ENCODE results near the gene CLDN6.

CLDN6 gene

DNA sequence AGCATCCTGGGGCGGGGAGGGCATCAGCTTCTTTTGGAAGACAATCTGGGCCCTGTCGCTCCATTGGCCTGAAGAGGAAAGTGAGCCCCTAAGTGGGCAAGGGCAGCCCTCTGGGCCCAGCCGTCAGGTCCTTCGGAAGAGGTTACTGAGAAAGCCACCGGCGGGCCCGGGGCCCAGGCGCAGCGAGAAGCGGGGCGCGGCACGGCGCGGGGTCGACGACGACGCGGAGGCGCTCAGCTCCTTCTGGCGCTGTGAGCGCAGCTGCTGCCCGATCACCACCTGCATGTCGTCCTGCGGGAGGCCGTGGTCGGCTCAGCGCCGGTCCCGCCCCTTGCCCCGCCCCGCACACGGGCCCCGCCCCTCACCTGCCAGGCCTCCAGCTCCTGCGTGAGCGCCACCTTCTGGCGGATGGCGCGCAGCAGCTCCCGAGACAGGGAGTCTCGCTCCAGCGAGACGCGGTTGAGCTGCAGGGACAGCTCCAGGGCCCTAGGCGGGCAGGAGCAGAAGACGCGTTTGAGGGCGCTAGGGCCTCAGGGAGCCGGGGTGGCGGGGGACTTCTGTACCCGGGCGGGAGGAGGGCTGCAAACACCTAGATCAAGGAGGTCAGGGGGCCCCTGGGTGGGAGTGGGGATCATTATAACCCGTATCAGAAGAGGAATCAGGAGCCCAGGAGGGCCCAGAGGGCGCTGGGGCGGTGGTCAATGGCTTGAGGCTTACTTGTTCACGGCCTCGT is 10.2 kb upstream of the CLDN6 start:
- DNase-seq (ENCODE audit: low spot score), result peak; percentile 79

DNA sequence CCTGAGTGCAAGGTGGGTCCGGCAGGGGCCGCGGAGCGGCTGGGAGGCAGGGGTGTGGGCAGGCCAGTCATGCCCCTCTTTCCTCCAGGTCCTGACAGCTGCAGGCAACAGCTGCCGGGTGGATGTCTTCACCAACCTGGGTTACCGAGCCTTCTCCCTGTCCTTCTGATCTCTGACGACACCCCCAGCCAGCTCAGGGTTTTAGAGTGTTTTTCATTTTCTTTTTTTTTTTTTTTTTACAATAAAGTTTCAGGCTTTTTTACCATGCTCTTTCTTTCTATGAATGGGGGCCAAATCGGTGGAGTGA is 9.5 kb upstream of the CLDN6 start:
- no peak for DNase-seq (ENCODE audit: low spot score)

DNA sequence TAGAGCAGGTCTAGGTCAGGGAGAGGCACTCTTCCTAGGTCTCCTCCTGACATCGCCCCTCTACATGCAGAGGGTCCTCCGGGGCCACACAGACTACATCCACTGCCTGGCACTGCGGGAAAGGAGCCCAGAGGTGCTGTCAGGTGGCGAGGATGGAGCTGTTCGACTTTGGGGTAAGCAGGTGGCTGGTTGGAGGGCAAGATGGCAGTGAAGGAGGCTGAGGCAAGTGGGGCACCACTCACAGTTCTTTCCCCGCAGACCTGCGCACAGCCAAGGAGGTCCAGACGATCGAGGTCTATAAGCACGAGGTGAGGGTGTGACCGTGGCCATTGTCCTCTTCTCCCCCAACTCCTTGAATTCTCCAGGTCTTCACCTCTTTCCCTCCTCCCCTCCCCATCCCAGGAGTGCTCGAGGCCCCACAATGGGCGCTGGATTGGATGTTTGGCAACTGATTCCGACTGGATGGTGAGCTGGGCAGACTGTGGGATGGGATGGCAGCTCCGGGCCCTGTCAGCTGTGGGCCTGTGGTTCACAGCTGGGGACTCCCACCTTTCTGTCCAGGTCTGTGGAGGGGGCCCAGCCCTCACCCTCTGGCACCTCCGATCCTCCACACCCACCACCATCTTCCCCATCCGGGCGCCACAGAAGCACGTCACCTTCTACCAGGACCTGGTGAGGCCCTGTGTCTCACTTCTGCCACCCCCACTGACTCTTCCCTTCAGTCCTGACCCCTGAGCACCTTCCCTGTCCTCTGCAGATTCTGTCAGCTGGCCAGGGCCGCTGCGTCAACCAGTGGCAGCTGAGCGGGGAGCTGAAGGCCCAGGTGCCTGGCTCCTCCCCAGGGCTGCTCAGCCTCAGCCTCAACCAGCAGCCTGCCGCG is 8.9 kb upstream of the CLDN6 start:
- no peak for DNase-seq (ENCODE audit: low spot score)

DNA sequence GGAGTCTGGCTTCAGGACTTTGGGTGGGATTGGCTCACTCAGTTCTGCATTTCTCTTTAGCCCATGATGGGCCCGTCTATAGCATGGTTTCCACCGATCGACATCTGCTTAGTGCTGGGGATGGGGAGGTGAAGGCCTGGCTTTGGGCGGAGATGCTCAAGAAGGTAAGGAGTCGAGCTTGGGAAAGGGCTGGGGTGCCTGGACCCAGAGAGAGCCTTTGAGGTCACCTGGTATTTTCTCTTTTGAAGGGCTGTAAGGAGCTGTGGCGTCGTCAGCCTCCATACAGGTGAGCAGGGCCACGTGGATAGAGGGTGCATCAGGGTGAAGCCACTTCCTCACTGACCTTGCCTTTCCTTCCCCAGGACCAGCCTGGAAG is 8.0 kb upstream of the CLDN6 start:
- no peak for DNase-seq (ENCODE audit: low spot score)

DNA sequence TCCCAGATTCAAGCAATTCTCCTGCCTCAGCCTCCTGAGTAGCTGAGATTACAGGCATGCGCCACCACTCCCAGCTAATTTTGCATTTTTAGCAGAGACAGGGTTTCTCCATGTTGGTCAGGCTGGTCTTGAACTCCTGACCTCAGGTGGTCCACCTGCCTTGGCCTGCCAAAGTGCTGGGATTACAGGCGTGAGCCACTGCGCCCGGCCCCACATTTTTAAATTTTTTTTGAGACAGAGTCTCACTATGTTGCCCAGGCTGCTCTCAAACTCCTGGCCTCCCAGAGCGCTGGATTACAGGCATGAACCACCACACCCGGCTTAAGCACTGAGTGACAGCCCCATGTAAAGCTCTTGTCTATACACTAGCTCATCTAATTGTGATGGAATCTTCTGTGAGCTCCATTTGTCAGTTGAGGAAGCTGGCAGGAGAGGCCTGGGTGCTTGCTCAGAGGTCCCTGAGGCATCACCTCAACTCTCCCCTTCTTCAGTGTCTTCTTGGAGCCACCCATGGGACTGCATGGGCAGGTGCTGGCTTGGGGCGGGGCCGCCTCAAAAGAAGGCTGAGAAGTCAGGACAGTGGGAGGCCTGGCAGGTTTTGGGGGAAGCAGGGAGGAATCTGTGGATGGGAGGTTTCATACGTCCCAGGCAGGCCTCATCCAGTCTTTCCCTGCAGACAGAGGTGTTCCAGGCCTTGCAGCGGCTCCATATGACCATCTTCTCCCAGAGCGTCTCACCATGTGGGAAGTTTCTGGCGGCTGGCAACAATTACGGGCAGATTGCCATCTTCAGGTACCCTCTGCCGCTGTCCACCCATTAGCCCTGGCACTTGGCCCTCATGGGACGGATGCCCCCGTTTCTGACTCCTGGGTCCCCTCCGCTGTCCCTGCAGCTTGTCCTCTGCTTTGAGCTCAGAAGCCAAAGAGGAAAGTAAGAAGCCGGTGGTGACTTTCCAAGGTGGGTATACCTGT is 7.3 kb upstream of the CLDN6 start:
- no peak for DNase-seq (ENCODE audit: low spot score)

DNA sequence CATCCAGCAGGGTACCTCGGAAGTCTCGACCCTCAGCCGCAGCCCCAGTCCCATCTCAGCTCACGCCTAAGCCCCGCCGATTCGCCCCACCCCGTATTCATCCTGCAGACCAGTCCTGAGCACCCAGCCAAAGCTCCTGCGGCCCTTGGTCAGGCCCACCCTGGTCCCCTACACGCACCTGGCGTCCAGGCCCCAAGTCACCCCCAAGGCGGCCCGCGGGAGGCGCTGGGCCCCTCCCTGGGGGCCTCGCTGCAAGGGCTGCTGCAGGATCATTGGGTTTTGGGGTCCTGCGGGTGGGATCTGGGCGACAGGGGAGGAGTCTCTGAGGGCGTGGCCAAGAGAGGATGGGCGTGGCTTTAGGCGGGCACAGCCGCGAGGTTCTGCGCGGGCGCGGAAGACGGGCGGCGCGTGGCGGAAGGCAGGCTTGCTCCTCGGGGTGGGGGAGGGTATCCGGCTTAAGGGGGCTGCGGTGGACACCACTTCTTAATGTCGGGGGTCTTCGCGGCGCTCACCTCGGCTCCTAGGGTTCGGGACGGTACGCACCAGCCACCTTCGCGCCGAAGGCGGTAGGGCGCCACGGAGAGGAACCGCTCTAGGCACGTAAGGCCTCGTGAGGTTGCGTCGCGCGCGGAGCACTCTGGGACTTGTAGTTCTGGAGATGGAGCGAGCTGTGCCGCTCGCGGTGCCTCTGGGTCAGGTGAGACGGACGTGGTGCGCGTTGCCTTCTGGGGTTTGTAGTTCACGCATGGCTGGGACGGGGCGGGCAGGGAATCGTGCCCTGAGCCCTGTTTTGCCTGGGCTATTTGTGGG is 5.9 kb upstream of the CLDN6 start, which contains the start of the genes HCFC1R1 and THOC6:
Gene HCFC1R1 (minus strand): TSS at position 274 of the 810 bp plus-strand sequence. CDS start 1 bp downstream, at position 273.
Gene THOC6 (plus strand): TSS at position 367 of the 810 bp plus-strand sequence. CDS start 292 bp downstream, at position 659.
- peak; percentile 98 for DNase-seq (ENCODE audit: low spot score)

DNA sequence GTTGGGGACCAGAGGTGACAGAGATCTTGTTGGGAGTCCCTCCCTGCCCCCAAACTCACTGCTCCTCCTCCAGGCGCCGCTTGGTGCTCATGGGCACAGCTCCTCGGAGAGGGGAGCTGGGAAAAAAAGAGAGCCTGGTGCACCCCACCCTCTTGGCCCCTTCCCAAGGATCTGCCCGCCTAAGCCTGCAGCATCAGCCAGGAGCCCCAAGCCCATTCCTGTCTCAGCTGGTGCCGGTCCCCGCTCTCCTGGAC is 5.4 kb upstream of the CLDN6 start:
- DNase-seq (ENCODE audit: low spot score), result peak; percentile 57

DNA sequence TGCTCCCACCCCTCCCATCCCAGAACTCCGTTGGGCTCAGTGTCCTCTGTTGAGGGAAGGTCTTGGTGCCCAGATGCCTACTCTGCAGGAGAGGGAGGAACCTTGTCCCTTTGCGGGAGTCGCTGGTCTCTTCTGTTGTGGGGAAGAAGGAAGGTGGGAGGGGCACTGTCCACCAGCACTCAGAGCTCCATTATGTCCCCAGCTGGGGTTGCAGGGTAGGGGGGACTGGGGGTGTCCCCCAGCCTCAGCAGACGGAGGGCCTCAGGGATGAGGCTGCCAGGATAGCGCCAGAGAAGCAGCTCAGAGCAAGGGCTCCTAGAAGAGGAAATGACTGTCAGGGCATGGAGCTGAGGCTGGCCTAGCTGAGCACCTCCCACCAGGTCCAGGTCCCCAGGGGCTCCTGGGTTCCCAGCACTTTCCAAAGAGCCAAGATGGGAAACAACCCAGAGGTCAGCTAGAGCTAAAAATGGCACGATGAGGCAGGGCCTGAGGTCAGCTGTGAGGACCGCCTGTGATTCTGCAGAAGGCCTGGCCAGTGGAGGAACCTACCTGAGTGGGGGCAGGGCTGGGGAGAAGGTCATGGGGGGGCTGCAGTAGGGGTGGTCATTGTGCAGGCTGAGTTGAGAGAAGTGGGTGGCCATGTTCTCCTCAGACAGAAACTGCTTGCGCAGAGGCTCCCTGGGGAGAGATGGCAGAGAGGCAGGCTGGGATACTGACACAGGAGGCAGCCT is 4.9 kb upstream of the CLDN6 start:
- DNase-seq (ENCODE audit: low spot score), result no peak

DNA sequence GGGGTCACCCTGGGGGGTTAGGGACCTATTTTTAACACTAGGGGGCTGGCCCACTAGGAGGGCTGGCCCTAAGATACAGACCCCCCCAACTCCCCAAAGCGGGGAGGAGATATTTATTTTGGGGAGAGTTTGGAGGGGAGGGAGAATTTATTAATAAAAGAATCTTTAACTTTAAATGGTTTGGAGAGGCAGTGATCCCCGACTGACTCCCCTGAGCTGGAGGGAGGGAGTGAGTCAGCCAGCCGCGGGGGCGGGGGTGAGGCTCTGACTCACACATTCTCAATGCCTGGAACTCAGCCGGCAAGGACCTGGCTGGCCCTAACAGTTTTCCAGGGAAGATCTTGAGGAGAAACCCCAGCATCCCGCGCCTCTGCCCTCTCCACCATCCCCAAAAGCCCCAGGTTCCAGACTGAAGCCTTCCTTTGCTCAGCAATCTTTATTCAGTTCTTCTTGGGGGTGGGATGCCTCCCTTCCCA is 4.3 kb upstream of the CLDN6 start:
- peak; percentile 94 for DNase-seq (ENCODE audit: low spot score)

DNA sequence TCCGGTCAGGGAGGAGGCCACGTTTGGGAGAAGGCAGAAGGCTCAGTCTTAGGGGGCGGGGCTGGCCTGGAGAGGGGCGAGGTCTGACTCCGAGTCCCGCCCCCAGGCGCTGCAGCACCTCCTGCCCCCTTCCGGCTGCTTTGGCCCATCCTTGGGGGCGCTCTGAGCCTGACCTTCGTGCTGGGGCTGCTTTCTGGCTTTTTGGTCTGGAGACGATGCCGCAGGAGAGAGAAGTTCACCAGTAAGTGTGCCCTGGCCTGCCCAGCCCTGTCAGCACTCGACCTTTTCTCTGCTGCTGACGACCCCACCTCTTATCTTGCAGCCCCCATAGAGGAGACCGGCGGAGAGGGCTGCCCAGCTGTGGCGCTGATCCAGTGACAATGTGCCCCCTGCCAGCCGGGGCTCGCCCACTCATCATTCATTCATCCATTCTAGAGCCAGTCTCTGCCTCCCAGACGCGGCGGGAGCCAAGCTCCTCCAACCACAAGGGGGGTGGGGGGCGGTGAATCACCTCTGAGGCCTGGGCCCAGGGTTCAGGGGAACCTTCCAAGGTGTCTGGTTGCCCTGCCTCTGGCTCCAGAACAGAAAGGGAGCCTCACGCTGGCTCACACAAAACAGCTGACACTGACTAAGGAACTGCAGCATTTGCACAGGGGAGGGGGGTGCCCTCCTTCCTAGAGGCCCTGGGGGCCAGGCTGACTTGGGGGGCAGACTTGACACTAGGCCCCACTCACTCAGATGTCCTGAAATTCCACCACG is 3.6 kb upstream of the CLDN6 start:
- peak; percentile 82 for DNase-seq (ENCODE audit: low spot score)

DNA sequence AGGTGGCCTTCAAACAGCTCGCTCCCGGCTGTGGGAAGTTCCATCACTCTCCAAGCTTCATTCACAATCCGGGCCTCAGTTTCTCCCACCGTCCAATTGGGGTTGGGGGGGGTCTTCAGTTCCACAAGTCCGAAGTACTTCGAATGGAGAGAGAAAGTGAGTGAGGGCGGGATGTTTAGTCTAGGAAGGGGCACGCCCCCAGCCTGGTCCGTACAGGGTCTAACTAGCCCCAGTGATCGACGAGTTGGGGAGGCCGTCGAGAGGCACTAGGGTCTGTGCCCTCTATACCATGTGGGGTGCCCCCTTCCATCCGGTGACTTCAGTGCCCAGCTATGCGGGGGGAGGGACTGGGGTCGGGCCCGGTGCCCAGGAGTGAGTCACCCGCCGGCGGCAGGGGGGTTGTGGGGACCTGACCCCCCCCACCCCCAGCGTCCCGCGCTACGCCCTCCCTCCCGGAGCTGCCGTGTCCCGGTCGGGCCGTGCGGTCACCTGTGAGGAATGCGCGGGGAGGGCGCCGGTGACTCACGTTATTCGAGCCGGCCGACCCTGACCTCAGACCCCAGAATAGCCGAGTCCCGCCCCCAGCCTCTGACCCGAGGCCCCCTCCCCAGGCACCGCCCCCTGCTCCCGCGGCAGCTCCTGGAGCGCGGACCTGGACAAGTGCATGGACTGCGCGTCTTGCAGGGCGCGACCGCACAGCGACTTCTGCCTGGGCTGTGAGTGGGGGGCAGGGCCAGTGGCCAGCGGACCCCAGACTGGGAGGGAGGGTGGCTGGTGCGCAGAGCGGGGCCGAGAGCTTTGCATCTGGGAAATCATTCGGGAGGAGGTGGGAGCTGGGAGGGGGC is 2.8 kb upstream of the CLDN6 start:
- peak; percentile 89 for DNase-seq (ENCODE audit: low spot score)

DNA sequence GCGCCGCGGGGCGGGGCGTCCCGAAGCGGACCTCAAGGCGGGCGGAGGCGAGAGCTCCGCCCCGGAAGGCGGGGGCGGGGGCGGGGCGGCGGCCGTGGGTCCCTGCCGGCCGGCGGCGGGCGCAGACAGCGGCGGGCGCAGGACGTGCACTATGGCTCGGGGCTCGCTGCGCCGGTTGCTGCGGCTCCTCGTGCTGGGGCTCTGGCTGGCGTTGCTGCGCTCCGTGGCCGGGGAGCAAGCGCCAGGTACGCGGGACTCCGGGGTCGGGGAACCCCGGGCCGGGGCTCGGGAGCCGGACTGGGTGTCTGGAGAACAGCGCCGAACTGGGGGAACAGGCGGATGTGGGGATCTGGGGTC is 2.2 kb upstream of the CLDN6 start, which contains the start of gene TNFRSF12A:
Gene TNFRSF12A (plus strand): TSS at position 122 of the 357 bp plus-strand sequence. CDS start 30 bp downstream, at position 152.
- DNase-seq (ENCODE audit: low spot score), result peak; percentile 89

DNA sequence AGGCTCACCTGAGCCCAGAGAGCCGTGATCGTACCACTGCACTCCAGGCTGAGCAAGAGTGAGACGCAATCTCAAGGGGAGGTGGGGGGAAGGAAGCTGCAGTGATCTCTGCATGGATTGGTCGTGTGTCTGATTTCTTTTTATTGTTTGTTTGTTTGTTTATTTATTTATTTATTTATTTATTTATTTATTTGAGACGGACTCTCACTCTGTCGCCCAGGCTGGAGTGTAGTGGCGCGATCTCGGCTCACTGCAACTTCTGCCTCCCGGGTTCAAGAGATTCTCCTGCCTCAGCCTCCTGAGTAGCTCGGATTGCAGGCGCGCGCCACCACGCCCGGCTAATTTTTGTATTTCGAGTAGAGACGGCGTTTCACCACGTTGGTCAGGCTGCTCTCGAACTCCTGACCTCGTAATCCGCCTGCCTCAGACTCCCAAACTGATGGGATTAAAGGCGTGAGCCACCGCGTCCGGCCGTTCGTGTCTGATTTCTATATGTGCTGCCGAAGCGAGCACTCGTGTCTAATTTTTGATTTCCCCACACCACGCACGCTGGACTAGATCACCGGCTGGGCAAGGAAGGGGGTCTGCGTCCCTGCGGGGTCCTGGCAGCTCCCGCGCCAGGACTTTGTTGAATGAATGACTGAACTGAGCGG is 1.7 kb upstream of the CLDN6 start:
- no peak for DNase-seq (ENCODE audit: low spot score)

DNA sequence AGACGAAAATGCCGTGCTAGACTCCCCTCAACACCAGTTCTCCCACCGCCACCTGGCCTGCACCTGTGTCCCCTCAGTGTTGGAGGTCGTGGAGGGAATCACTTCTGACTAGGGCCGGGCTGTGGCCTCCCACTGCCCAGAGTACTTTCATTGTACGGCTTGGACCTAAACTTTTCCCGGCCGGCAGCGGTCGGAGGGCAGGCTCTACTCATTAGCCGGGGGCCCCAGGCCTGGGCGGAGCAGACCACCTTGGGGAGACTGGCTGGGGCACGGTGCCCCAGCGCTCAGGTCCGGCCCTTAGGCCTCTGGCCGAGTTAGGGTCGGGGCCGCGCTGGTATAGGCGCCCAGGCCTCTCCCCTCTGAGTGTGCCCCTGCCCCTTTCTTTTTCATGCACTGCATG is 639 bp downstream of the CLDN6 start:
- DNase-seq (ENCODE audit: low spot score), result no peak

DNA sequence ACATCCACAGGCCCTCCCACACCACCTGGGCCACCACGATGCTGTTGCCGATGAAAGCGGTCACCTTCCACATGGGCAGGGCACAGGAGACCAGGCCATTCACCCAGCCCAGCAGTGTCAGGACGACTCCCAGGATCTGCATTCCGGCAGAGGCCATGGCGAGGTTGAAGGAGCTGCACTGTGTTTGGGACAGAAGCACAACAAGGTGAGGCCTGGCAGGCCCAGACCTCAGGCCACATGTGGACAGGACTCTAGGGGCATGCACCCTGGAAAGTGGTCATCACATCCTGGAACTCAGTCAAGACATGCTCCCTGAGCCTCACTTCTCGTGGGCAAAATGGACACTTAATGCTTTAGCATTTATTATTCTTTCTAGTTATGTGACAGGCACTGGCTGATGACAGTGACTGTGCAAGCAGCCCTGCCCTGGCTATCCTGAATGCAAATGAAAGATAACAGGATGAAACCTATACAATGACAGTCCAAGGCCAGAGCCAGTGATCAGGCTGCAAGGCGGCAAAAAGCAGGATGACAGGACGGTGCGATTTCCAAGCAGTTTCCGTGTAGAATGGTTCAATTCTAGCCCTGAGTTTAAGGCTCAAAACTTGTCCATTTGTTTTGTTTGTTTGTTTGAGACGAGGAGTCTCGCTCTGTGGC is 2.0 kb downstream of the CLDN6 start:
- DNase-seq (ENCODE audit: low spot score), result no peak

DNA sequence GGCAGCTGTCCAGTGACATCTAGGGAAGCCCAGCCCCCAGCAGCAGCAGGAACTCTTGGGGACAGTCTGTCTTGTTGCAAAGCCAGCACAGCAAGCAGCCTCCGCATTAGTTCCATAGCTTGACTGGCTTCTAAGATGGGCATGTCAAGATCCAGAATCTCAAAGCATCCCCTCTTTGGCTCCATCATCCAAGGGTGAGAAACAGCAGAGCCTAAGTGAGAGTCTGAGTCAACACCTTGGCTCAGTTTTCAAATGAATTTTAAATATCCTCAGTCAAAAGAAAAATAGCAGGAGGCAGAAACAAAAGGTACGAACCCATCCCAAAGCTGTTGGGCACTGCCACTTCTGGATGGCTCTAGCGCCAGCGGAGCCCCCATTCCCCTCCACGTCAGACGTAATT is 3.0 kb downstream of the CLDN6 start:
- no peak for DNase-seq (ENCODE audit: low spot score)

DNA sequence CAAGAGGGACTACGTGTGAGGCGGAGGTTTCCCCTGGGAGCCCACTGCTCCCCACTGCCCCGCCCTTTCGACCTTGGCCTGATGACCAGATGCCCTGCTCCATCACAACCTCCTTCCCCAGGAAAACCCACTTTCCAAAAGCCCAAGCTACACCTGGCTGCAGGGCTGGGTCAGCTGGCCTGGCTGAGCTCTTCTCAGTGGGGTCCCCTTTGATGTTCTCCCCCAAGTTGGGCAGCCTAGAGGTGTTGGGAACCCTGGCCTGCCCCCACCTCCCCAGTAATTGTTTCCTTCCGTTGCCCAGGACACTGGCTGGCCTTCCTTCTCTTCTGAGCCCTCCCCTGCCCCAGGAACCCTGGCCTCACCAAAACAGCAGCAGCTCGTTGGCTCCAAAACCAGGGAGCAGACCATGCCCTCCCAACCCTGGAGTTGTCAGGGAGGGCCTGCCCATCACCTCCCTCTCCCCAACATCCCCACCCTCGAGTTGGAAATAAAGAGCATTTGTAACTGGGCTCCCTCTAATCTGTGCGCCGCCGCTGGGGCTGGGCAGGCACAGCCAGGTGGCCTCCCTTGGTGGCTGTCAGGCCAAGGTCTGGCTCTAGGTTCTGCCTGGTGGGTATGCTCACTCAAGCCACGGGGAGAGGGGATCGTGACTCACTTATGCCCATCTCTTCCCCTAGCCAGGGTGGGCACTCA is 3.8 kb downstream of the CLDN6 start:
- DNase-seq (ENCODE audit: low spot score), result no peak
